Thyroid gland (tissue), 4 donors: ENCODE results near the gene C5orf52. TPM values are rescaled to one million over a fixed set of nuclear protein-coding genes. Genes with fewer than 3 reads are reported as not detected.
"Not testable (repeated sequence)": the region's sequence is repeated elsewhere in the genome, so short reads cannot be mapped to it uniquely, and the experiment has no call there.

Experiments
- DNase-seq, 2 donors: peaks; one replicate each; pipeline ENCODE4 v3.0.0-alpha.2; 2019
- H3K27ac ChIP-seq, 3 donors: fragments of 200-600 bp; sonication (generic); 1 replicate in 2 of 3; 2 replicates in 1 of 3; pipeline ENCODE4 v1.5.1; 2016 to 2019; ENCODE audit warnings: mild to moderate bottlenecking in 1 of 3, moderate library complexity in 1 of 3
- H3K27me3 ChIP-seq: fragments of 200-600 bp; sonication (generic); one replicate; pipeline ENCODE4 v1.5.1; 2019
- H3K36me3 ChIP-seq, 2 donors: fragments of 200-600 bp; sonication (generic); one replicate each; pipeline ENCODE4 v1.5.1; 2016 to 2019
- H3K4me1 ChIP-seq, 2 donors: fragments of 200-600 bp; sonication (generic); one replicate each; pipeline ENCODE4 v1.5.1; 2017 to 2019
- H3K4me3 ChIP-seq, 3 donors: fragments of 200-600 bp; sonication (generic); replicated peaks in 1 of 3; 1 replicate in 2 of 3; 2 replicates in 1 of 3; pipeline ENCODE4 v1.5.1; 2016; ENCODE audit warnings: mild to moderate bottlenecking in 1 of 3
- H3K9me3 ChIP-seq: fragments of 200-600 bp; sonication (generic); one replicate; pipeline ENCODE4 v1.5.1; 2017
- POLR2A ChIP-seq, 2 donors: fragments of 450-650 bp; IDR thresholded peaks; one replicate each; pipeline ENCODE4 v1.6.1; 2017; ENCODE audit warnings: antibody characterized with exemption in 2 of 2, mild to moderate bottlenecking in 2 of 2, moderate library complexity in 1 of 2
- WGBS, 2 donors: methylation state at CpG; one replicate each; pipeline ENCODE4 v1.1.5; 2017; 5-methylcytosine and 5-hydroxymethylcytosine counted together
- intact Hi-C: fragments of 100-400 bp; cut with DNase I; formaldehyde crosslinking; loops from one replicate; pipeline ENCODE4 v1.15.1; 2023
- total RNA-seq, 4 donors: library from RNA; depleted of rRNA; stranded (reverse); fragments of >200 nt; gene quantifications; one replicate each; pipeline ENCODE4 v1.2.3, GENCODE V29; 2016
- TF ChIP-seq, protein P1 (sequence below), 6 experiments: fragments of 200-600 bp in 3 of 6; fragments of 450-650 bp in 3 of 6; sonication (generic) in 3 of 6; IDR thresholded peaks; one replicate each; pipeline ENCODE4 v1.5.1; 2016 to 2019; ENCODE audit warnings: antibody characterized with exemption in 6 of 6, mild to moderate bottlenecking in 2 of 6, inconsistent platforms in 1 of 6, moderate library complexity in 1 of 6

C5orf52 gene
- total RNA-seq, 4 donors from 2014 or later: not detected

GRCh38 chr5:157669701-157670097 lies 1.6 kb upstream of the C5orf52 start:
- Histone ChIP-seq H3K4me3 (no peak overlapping the region), H3K36me3 (no peaks in the 10 kb centered on the region), H3K27me3 (no peaks in the 10 kb centered on the region), H3K27ac (no peak overlapping the region), H3K4me1 (peaks cover 12 to 16% of the 10 kb centered on the region in 2 donors), H3K9me3 (no peaks in the 10 kb centered on the region)
- DNase-seq: no peak
- 90 to 93% methylated on average over 6 of the region's 6 CpGs for WGBS, 2 donors
- no peak for TF ChIP-seq POLR2A (IDR thresholded peaks at IDR 0.05)
- TF ChIP-seq, protein P1, sequence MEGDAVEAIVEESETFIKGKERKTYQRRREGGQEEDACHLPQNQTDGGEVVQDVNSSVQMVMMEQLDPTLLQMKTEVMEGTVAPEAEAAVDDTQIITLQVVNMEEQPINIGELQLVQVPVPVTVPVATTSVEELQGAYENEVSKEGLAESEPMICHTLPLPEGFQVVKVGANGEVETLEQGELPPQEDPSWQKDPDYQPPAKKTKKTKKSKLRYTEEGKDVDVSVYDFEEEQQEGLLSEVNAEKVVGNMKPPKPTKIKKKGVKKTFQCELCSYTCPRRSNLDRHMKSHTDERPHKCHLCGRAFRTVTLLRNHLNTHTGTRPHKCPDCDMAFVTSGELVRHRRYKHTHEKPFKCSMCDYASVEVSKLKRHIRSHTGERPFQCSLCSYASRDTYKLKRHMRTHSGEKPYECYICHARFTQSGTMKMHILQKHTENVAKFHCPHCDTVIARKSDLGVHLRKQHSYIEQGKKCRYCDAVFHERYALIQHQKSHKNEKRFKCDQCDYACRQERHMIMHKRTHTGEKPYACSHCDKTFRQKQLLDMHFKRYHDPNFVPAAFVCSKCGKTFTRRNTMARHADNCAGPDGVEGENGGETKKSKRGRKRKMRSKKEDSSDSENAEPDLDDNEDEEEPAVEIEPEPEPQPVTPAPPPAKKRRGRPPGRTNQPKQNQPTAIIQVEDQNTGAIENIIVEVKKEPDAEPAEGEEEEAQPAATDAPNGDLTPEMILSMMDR (IDR thresholded peaks at IDR 0.05): no peak
- intact Hi-C loops: no loop called here

GRCh38 chr5:157671592-157672330 lies 428 bp downstream of the C5orf52 start:
- Histone ChIP-seq H3K27ac (no peak overlapping the region), H3K36me3 (no peaks in the 10 kb centered on the region), H3K9me3 (no peaks in the 10 kb centered on the region), H3K4me3 (peak overlapping the region in 2 of 3 donors; percentile 6 to 49), H3K27me3 (no peaks in the 10 kb centered on the region), H3K4me1 (peaks cover 12 to 16% of the 10 kb centered on the region in 2 donors)
- intact Hi-C loops: no loop called here
- DNase-seq: no peak
- TF ChIP-seq POLR2A (IDR thresholded peaks at IDR 0.05): no peak
- TF ChIP-seq, protein P1 (IDR thresholded peaks at IDR 0.05): no peak
- 37 to 67% methylated on average over 18 to 47 of the region's 57 CpGs for WGBS, 2 donors

- no peak for TF ChIP-seq POLR2A (IDR thresholded peaks at IDR 0.05)
- TF ChIP-seq, protein P1 (IDR thresholded peaks at IDR 0.05): no peak
- DNase-seq: no peak
- intact Hi-C loops: no loop called here
- Histone ChIP-seq H3K27ac (no peak overlapping the region), H3K4me3 (no peak overlapping the region), H3K4me1 (peaks cover 12 to 16% of the 10 kb centered on the region in 2 donors), H3K27me3 (no peaks in the 10 kb centered on the region), H3K9me3 (no peaks in the 10 kb centered on the region), H3K36me3 (no peaks in the 10 kb centered on the region)
- WGBS, 2 donors: 95 to 97% methylated on average over 8 of the region's 8 CpGs
These were observed 1.6 kb downstream of the C5orf52 start for GRCh38 chr5:157672976-157673375.

GRCh38 chr5:157674351-157674750 lies 3.0 kb downstream of the C5orf52 start:
- H3K27ac ChIP-seq, DNase-seq, H3K9me3 ChIP-seq, H3K4me3 ChIP-seq, H3K27me3 ChIP-seq, H3K36me3 ChIP-seq, intact Hi-C loops: not testable (repeated sequence)
- 90 to 91% methylated on average over 4 of the region's 4 CpGs for WGBS, 2 donors
- peaks cover 12 to 16% of the 10 kb centered on the region in 2 donors for H3K4me1 ChIP-seq

DNA sequence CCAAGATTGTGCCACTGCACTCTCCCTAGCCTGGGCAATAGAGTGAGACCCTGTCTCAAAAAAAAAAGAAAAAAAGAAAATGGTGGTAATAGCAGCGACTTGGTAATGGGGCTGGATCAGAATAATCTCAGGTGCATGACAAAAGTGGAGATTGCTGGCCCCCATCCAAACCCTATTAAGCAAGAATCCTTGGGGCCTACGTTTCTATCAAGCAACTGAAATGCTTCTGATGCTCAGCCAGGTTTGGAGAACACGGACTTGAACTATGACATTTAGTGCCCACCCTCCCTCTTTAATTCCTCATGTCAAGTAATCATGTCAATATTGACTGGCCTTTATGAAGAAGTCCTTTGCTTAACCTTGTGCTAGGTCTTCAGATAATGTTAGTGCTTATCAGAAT lies 6.6 kb downstream of the C5orf52 start:
- H3K27me3 ChIP-seq: no peaks in the 10 kb centered on the region
- intact Hi-C loops: no loop called here
- H3K9me3 ChIP-seq: no peaks in the 10 kb centered on the region
- H3K36me3 ChIP-seq: no peaks in the 10 kb centered on the region
- no peaks in the 10 kb centered on the region for H3K4me1 ChIP-seq
- no peak for TF ChIP-seq POLR2A (IDR thresholded peaks at IDR 0.05)
- TF ChIP-seq, protein P1 (IDR thresholded peaks at IDR 0.05): no peak
- 44 to 65% methylated on average over 3 of the region's 3 CpGs for WGBS, 2 donors
- DNase-seq: no peak
- H3K4me3 ChIP-seq: no peak overlapping the region
- no peak overlapping the region for H3K27ac ChIP-seq
